GM21576 (cell line): ENCODE measurements around the gene SNCAIP.

ENCODE experiments used
- ATAC-seq: cut with Tn5 transposase; IDR thresholded peaks from one replicate; pipeline ENCODE4 v1.9.1; 2021; ENCODE audit warnings: mild to moderate bottlenecking, moderate library complexity; ENCODE audit not compliant: unreplicated experiment

Gene SNCAIP

DNA sequence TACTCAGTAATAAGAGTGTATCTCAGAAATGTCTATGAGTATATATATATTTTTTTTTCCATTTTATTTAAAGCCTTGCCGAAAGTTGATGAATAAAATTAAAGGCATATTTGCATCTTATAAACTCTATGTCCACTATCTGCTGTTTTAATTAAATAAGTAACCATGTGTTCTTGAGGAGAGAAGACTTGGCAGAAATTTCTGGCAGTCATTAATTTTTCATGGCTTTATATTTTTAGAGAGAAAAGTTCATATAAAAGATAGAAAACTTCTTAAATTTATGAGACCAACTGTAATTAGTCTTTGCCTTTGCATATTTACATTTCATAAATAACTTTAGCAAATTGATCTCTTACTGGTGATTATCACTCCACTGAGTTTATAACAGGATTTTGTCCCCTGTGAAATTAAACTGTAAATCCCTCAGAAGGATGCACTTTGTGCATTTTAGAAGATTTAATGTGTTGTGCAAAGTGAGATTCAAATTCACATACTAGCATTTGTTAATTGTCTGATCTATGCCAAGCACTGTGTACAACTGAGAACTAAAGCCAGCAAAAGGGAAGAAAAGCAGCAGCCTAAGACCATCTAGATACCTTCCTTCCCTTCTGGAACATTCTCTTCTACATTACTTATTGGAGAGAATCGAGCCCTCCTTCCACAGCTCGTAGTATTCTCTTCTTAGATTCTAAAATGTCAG lies 108.7 kb downstream of the SNCAIP start:
- ATAC-seq, result no peak

DNA sequence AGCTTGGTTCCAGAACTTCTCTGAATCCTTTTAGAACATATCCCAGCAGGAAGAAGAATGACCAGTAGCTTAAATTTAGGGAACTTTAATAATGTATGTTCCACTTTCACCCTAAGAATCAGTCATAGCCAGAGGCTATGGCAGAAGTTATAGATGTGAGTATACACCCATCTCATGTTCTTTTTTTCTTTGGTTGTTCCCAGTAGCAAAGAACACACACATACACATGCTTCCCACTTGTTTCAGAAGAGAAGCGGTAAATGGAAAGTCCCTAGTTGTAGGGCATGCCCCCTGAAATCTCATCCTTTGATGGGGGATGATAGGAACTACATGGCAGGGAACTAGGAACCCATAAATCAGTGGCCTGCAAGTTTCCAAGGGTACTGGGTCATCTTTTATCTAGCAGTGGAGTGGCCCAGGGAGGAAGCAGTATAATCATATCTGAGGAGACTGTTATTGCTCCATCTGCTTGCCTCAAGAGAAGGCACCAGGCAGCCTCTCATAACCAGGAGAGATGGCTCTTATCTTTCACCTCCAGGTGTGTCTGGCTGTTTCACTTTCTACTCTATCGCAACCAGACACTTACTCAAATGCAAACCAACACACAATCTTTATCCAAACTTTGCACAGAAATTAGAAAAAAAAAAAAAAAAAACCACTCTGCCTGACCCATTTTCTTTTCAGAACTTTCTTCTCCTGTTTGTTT lies 109.5 kb downstream of the SNCAIP start:
- peak; percentile 91 for ATAC-seq

DNA sequence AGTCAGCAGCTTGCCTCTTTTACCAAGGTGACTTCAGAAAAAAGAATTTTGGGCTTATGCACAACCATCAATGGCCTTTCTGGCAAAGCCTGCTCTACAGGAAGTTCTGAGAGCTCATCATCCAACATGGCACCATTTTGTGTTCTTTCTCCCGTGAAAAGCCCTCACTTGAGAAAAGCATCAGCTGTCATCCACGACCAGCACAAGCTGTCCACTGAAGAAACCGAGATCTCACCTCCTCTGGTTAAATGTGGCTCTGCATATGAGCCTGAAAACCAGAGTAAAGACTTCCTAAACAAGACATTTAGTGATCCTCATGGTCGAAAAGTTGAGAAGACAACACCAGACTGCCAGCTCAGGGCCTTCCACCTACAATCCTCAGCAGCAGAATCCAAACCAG lies 111.2 kb downstream of the SNCAIP start:
- ATAC-seq, result no peak

DNA sequence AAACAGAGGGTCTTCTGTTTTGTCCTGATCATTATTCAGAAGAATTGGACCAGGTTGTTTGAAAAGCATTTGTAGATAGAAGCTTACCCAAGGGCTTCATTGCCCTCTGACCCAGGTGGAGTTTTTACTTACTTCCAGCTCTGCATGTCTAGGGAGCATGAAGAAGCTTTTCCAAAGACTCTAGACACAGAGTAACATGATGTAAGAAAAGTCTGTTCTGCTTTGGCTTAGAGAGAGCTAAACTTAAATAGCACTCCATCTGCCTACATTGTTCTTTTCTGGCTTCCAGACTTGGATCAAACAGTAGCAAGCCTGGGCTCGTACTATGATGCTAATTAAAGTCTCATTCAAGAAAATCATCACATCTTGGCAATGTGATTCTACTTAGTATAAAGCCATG lies 112.1 kb downstream of the SNCAIP start:
- ATAC-seq, result no peak

DNA sequence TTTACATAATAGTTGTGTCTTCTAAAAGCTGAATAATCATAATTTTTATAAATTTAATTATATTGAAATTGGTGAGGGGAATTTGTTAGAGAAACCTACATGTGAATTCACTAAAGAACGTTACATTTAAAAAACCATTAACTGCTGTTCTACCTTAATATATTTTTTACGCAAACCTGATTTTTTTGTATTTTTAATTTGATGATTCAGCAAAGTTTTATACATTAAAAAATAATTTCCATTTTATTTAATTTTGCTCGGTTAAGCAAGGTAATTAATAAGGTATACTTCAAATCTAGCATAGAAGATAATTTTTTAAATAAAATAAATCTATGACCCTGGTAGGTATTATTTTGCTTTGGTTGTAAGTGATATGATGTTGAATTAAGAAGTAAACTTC lies 114.3 kb downstream of the SNCAIP start:
- no peak for ATAC-seq

DNA sequence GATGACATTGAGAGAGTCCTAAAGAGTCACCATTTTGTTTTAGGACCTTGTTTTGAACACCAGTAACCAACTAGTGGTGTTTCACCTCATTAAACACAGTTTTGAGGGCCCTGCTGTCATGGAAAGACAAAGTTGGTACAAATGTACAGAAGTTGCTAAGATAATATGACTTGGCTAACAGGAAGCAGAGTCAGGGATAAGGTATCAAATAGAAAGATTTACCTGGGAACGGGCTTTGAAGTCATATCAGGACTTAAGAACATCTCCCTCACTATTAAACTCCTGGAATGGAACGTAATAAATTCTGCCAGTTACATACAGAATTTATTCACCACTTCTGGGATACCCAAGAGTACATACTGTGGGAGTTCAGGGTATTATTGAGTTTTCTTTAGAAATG lies 115.6 kb downstream of the SNCAIP start:
- no peak for ATAC-seq

DNA sequence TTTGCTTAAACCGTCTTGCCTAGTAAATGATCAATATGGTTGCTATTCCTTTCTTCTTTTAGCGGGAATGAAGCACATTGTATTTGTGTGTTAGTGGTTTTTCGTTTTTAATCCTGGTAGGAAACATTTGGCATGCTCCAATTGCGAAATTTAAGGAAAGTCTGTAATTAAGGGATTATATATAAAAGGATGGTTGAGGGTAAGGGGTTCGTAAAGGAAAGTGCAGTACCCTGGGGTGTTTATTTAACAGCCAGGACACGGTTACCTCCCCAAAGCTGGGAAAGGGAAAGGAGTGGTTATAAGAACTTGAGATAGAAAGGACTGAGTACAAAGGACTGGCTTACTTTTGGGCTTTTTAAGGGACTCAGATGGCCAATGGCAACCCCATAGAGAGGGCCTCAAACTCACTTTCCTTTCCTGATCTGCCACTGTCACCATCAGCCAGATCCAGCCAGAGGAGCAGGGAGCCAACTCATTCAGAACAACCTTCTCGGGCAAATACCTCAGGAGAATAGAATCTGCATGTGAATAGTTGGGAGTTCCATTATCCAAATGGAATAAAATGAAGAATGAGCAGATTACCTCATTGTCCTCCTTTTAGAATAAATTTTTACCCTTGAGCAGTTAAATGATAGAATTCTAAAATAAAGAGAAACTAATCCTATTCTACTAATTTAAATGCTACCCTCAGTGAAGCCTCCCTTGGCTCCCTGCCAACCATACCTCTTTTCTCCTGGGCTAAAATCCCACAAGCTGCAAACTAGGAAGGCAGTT lies 117.7 kb downstream of the SNCAIP start:
- no peak for ATAC-seq

DNA sequence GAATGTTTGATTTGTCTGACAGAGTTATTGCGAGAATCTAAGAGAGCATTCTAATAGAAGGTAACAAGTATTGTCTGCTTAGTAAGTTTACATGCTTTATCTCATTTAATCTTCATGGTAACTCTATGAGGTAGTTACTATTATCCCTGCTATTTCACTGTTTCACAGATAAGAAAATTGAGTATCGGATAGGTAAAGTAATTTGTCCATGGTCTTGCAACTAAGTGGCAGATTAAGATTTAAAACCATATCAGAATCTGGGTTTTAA lies 118.2 kb downstream of the SNCAIP start:
- ATAC-seq, result no peak

DNA sequence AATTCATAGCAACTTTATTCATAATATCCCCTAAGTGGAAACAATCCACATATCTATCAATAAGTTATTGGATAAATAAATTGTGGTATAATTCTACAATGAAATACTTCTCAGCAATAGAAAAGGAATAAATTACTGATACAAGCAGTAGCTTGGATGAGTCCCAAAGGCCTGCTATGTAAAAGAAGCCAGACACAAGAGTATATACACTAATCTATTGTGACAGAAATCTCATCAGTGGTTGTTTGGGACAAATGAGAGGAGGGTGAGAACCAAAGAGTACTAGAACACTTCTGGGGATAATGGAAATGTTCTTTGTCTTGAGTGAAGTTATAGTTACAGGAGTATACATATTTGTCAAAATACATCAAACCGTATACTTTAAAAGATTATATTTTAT lies 119.3 kb downstream of the SNCAIP start:
- no peak for ATAC-seq

DNA sequence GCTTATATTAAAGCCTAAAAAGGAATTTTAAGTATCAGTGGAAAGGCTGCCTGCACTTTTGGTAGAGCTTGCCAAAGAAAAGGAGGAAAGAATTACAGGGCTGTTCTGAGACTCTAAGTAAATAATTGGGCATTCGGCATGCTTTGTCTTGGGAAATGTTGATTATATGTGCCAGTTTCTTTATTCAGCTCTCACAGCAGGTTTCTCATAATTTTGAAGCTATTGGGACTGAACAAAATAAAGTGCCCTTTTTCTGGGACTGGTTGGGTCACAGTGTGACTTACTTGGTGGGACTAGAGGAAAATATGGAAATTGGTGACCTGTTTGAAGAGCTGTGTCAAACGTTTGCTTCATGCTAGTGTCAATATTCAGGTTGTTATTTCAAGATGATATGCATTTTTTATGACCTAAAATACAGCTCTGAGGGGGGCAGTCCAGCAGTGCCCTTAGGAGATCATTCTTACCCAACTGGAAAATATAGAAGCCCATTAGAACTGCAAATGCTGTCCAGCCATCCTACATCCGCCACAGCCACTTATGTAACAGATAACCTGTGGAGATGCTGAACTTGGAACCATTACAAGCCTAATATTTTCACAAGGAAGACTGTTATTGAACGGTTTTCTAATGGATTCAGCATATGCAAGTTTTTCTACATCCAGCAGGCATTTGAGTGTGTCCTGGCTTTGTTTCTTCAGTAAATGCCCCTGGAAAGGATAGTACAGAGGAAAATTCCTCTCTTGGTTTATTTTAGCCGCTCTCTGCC lies 122.4 kb downstream of the SNCAIP start:
- no peak for ATAC-seq

DNA sequence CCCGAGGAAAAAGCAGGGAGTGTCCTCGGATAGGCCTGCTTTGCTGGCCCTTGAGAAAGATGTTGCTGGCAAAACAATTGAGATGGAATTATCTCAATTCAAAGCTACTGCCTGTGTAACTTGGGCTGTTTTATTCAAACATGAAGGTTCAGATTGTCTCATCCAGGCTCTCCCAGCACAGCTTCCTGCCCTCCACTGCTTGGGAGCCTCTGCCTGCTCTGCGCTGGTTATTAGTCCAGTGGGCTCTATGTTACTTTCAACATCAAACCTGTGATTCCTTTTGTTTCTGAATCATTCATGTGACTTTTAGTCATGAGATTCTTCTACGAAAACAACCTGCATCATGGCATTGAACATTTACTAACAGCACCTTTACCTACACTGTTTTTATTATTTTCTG lies 123.2 kb downstream of the SNCAIP start:
- ATAC-seq, result no peak

DNA sequence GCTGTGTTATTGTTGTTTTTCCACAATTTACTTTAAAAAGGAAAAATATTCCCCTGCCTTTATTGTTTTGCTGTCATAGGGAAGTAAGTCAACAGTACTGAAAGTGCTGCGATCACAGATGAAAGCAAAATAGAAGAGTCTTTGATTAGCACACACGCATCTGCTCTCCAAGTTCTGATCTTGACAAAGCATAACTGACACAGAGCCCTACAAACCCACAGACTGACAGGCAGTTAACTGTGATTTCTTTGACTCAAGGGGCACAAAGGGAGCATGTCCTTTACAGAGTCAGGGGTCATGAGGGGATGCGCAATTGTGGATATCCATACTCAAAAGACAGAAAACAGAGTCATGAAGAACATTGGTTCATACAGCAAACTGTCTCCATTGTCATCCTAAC lies 123.7 kb downstream of the SNCAIP start:
- no peak for ATAC-seq

DNA sequence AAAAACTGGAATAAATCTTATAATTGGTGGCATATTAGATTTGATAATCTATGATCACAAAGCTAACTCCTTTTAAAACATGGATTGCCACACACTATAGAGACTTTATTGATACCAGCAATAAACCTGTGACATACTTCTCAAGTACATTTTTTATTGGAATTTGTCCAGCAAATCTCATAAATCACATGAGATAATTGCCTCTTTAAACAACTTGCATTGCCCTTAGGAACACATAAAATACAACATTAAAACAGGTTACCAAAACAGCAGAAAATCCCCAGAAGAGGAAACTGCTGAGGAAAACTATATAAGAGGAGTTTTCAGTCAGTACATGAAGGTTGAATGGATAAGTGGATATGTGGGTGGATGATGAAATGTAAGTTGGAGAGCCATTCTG lies 124.6 kb downstream of the SNCAIP start:
- no peak for ATAC-seq

DNA sequence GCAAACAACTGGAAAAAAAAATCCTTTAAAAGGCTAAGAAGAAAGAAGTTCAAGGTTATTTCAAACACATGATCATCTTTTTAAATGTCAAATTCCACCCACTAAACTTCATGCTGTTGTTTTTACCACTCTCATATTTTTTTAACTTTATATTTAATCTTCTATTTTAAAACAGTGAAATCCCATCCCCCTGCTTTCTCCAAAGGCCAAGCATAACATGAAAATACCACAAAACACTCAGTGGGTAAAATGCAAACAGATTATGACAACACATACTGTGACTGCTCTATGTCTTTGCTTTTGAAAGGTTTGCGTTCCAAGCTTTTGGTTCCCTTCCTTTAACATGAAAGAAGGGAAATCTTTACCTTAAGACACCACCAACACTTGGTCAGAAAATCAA lies 127.6 kb downstream of the SNCAIP start:
- no peak for ATAC-seq

DNA sequence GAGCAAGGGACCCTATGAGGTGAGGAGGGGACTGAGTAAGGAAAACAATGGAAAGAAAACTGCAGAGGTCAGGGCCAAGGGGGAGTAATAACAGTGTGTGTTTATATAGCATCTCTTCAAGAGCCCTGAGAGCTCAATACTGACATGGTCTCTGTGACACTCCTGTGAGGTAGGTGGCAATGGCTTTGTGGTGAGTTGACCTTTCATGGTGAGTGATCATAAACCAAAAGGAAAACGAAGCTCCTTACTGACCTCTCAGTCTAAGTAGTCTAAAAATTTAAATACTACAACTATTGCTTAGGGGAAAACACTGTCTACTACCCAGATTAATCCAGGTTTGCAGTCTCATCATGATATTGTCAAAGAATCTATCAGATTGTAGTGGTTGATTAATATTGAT lies 130.9 kb downstream of the SNCAIP start:
- ATAC-seq, result peak; percentile 69

DNA sequence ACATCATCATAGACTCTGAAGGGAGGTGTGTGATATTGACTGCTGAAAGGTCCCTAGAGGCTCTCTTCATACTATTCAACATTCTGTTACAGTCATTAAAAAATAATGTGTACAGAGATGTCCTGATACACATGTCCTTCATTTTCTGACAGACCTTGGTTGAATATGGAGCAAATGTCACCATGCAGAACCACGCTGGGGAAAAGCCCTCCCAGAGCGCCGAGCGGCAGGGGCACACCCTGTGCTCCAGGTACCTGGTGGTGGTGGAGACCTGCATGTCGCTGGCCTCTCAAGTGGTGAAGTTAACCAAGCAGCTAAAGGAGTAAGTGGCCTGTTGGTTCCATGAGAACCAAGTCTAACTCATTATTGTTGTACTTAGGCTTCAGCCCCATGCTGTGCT lies 132.4 kb downstream of the SNCAIP start:
- ATAC-seq, result no peak

DNA sequence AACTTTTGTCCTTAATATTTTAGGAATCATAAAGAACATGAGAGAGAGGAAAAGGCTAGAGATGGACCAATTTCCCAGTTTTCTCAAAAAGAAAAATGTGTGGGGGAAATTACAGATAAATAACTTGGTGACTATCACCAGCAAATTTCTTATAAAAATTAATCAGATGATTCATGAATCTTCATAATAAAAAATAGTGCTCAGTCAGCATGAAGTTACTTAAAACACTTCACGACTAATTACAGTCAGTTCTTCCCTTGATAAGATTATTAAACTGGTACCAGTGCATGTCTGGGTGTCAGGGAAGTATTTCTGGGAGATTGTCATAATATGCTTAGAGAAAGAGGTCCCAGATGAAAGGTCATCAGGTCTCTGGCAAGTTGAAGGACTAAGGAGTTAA lies 133.0 kb downstream of the SNCAIP start:
- ATAC-seq, result no peak

DNA sequence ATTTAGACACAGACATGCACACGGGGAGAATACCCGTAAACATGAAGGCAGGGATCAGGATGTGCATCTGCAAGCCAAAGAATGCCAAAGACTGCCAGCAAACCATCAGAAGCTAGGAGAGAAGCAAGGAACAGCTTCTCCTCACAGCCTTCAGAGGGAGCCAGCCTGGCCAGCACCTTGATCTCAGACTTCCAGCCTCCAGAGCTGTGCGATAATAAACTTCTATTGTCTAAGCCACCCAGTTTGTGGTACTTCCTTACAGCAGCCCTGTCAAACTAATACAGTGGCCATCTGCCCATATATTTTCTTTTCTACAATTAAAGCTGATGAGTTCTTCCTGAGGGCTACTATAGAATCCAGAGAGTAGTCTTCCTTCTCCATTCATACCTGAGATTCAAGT lies 135.0 kb downstream of the SNCAIP start:
- no peak for ATAC-seq

DNA sequence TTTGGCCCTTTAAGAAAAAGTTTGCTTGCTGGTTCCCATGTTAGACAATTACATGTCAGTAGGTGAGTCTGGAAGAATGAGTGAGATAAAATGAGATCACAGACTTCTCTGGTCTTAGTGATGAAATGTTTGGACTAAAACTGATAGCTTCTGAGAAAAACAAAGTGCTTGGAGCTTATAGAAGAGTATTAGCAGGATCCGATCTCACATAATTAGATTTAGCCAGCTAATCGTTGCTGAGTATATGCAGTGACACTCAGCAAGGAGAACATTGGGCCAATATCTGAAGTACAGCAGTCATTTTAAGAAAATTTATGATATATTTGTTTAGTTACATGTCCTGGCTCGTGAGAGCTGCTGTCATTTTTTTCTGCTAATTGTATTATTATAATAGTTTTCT lies 135.8 kb downstream of the SNCAIP start:
- ATAC-seq, result no peak

DNA sequence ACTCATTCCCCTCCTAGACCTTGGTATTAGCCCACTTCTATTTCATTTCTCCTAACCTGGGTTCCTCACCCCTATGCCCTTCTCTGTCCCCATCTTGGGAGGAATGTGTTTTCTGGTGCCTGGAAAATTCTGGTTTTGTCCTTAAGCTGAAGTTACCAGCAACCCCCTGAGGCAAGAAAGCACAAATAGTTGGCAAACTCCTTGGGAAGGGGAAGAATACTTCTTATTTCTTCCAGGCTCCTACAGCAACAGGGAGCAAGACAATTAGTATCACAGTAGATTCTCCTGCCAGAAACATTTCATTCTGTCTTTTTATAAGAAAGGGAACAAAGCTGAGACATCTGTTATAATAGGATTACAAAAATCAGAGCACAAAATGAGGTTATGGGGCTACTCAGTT lies 142.5 kb downstream of the SNCAIP start:
- ATAC-seq, result no peak

DNA sequence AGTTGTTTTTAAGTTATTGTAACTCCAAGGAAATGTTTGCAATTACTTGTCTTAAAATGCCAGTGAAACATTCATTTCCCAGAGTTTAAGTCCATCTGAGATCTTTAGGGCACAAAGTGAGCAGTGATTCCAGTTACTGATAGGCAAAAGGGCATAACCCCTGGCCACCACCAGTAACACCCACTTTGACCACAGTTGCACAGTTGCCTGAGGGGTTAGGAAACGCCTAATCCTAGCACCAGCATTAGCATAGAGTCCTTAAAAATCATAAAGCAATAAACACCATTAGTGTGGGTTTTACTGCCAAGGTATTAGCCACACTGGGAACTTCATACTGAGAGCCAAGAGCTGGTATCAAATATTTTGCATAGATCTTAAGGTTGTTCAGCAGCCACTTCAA lies 143.9 kb downstream of the SNCAIP start:
- ATAC-seq, result no peak
